DMS79 treated with DMSO at 0.1 percent for 48 hours (cell line): ENCODE data around the gene MEGF6.
A peak's percentile ranks its signal among the peaks of the same experiment; 100 is the strongest.

ENCODE experiments used
- DNase-seq: peaks from one replicate; lab custom pipeline; 2025; lab: John Stamatoyannopoulos, UW

Gene MEGF6

DNA sequence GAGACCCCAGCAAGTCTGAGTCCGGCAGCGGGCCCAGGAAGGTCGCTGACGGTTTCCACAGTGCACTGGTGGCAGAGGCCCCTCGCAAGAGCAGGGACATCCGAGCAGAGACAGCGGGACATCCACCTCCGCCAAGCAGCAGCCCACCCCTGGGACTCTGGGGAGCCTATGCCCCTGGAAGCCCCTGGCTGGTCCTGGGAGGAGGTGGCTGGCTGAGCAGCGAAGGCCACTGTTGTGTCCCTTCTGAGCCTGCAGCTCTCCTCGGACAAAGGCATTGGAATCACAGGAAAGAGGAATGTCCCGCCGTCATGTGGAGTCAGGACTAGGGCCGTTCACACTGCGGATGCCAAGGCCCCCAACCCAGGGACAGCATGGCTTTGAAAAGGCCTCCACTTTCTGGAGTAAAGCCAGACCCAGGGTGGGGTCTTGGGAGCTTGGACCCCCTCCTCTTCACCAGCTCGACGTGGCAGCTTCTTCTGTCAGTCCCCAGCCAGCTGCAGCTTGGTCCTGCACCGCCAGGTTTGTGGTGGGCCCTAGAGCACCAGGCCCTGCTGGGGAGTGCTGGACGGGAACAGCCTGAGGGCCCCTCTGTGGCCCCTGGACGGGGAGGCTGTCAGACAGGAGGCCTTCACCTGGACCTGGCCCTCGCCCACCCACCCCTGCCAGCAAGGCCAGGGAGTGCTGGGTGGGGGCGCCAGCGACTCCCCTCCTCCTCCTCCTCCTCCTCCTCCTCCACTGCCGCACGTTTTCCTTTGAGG lies 1.4 kb downstream of the MEGF6 start:
- no peak for DNase-seq

GRCh38 chr1:3609016-3609768 lies 2.1 kb downstream of the MEGF6 start:
- DNase-seq, result peak; percentile 58

GRCh38 chr1:3608154-3608553 lies 3.2 kb downstream of the MEGF6 start:
- no peak for DNase-seq

DNA sequence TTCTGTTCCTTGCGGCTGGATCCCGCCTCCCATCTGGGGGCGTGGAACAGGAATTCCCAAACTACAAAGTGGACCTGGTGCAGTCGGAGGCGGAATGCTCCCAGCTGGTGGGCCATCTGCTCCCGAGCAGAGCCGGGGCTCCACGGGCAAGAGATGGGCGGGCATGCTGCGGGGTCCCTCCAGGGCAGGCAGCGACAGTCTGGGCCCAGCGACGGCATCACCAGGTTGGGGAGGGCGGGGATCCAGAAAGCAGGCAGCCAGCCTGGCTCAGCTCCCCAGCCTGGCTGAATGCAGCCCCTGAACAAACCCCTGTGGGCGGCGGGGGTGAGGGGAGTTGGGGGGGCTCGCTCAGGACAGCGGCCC lies 3.6 kb downstream of the MEGF6 start:
- no peak for DNase-seq

- DNase-seq, result no peak
These were observed 4.3 kb downstream of the MEGF6 start for GRCh38 chr1:3606779-3607702.

DNA sequence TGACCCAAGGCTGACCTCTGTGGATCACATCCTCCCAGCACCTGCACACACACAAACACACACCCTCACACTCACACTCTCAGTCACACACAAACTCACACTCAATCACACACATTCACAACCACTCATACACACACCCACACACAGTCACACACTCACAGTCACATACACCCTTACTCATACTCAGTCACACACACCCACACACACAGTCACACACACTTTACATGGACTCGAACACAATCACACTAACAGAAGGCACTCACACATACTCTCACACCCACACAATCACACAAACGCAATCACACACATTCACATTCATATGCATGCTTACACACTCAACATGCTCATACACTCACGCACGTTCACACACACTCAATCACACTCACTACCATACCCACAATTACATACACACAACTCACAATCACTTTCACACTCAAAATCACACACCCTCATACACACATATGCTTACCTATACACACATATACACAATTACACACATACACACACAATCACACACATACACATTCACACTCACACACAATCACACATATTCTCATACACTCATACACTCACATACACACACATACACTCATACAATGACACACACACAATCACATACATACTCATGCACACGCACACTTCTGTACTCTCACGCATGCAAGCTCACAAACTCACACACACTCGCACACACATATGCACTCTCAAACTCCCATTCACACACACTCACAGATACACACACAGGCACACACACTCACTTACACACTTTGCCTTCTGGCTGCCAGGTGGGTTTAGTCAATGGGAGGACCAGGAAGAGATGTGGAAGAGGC lies 6.1 kb downstream of the MEGF6 start:
- no peak for DNase-seq

- DNase-seq, result no peak
These were observed 6.8 kb downstream of the MEGF6 start for GRCh38 chr1:3604468-3604974.

GRCh38 chr1:3603571-3604467 lies 7.5 kb downstream of the MEGF6 start:
- DNase-seq, result no peak

DNA sequence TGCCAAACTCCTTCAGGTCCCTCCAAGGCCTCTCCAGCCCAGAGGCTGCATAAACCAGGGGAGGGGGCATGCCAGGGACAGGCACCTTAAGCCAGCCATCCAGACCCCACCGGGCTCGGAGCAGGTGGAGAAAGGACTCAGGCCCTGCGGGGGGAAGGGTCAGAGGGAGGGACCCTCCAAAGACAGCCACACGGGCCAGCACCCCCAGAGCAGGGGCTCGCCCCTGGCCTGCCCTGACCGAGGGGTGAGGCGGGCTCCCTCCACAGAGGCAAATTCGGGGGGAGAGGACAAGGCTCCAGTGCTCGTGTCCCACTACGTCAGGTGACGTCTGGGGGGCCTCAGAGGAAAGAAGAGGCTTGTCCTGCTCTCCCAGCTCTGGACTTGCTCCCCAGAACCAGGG lies 8.2 kb downstream of the MEGF6 start:
- DNase-seq, result no peak

DNA sequence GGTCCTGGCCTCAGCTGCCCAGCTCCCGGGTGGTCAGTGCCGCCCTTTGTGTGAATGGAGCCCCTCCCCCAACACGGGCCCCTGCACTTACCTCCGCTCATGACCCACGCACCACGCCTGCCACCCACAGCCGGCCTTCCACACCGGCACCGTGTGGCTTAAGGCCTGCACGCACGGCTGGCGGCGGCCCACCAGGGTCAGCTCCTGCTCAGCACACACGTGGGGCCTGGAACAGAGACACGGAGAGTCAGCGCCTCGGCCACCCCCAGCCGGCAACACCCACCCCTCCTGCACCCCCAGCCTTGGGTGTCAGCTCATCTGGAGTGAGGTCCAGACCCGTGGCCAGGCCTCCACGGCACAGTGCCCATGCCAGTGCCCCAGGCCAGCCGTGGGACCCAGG lies 8.9 kb downstream of the MEGF6 start:
- no peak for DNase-seq

GRCh38 chr1:3601743-3602142 lies 9.6 kb downstream of the MEGF6 start:
- DNase-seq, result no peak

GRCh38 chr1:3600354-3600753 lies 11.0 kb downstream of the MEGF6 start:
- no peak for DNase-seq

GRCh38 chr1:3599816-3600215 lies 11.5 kb downstream of the MEGF6 start:
- DNase-seq, result no peak

DNA sequence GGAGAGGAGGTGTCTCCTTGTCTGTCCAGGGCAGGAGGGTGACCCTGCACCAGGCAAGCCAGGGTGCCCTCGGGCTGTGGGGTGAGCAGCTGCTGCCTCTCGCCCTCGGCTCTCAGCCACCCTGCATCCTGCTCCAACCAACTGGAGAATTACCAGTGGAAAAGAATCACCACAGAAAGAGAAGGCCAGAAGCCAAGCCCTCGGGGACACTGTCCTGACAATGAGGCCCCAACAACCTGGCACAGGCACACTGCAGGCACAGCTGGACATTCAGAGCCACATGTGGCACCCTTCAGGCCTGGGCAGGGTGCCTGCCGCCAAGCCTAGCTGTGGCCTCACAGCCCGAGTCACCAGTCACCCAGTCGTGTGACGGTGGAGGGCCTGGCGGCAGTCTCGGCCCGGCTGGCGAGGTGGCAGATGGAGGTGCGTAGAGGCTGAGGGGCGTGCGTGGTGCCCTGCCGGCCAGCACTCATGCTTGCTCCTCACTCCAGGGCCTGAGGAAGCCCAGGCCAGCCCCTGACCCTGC lies 12.0 kb downstream of the MEGF6 start:
- no peak for DNase-seq

DNA sequence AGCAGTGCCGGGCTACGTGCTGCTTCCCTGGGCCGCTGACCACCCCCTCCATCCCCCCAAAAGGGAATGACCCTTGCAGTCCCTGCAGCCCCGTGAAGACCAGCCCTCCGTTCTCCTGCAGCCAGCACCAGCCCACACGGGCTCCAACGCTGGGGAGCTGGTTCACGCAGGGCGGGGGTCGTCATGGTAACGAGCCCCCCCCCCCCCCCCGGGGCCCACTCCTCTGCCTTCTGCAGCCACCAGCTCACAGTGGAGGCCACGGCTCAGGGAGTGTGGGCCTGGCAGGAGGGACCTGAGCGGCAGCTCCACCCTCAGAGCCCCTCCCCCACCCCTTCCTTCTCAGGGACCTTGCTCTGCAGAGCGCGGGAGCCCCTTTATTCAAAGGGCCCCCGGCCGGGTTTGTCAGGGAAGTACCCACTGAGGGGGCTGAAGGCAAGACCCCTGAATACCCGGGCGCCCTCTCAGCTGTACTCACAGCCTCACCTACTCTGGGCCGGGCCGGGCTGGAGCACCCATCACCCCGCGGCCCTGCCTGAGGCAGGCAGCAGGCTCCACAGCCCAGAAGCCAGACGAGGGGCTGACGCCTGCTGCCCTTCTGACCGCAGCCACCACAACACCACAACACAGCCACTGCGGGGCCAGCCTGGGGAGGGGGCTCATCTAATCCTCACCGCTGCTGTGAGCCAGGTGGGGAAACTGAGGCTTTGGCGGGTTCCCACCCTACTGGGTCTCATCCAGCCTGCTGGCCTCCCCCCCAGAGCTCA lies 12.6 kb downstream of the MEGF6 start:
- DNase-seq, result no peak

DNA sequence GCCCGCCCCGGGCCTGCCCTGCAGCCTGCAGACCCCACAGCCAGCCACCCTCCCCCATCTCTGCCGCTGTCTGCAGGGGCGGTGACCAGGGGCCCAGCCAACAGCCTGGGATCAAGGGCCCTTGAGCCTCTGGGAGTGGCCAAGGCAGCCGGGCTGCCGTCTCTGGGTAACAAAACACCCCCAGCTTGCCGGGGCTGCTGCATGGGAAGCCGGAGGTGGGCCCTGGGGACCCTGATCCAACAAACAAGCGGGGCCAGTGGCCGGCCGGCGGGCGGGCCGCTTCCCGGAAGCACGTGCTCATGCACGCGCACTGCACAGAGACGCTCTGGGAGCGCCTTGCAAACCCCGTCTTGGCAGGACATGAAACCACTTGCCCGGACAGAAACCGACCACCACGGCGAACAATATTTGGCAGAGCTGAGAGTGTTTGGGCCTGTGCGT lies 13.2 kb downstream of the MEGF6 start:
- DNase-seq, result peak; percentile 88

DNA sequence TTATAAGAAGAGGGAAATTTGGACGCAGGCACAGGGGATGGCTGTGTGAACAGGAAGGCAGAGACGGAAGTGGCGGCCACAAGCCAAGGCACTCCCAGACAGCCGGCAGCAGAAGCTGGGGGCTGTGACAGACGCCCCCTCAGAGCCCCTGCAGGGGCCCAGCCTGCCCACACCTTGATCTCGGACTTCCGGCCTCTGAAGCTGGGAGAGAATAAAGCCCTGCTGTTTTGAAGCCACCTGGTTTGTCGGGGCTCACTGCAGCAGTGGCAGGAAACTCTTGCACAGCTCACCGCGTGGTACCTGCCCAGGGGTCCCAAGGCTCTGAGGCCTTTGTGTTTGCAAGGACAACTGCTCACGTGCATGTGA lies 13.7 kb downstream of the MEGF6 start:
- no peak for DNase-seq

GRCh38 chr1:3596663-3597598 lies 14.4 kb downstream of the MEGF6 start:
- no peak for DNase-seq
